Measurements from ENCODE around the gene BPNT1.

- no peak for TF ChIP-seq CTCF (IDR thresholded peaks at IDR 0.05)
- no peak for TF ChIP-seq POLR2A (IDR thresholded peaks at IDR 0.05)
Measured at GRCh38 chr1:220137019-220137786, 47.6 kb upstream of the BPNT1 start.

All from Peyer's patch (tissue), 4 donors.